ENCODE measurements around the gene ITGA2.

DNA sequence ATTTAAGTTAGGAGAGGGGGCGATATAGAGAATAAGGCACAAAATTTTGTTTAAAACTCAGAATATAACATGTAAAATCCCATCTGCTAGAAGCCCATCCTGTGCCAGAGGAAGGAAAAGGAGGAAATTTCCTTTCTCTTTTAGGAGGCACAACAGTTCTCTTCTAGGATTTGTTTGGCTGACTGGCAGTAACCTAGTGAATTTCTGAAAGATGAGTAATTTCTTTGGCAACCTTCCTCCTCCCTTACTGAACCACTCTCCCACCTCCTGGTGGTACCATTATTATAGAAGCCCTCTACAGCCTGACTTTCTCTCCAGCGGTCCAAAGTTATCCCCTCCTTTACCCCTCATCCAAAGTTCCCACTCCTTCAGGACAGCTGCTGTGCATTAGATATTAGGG, 102.1 kb downstream of the ITGA2 start:
- no peak for TF ChIP-seq POLR2A (IDR thresholded peaks at IDR 0.05)
- TF ChIP-seq, protein P1, sequence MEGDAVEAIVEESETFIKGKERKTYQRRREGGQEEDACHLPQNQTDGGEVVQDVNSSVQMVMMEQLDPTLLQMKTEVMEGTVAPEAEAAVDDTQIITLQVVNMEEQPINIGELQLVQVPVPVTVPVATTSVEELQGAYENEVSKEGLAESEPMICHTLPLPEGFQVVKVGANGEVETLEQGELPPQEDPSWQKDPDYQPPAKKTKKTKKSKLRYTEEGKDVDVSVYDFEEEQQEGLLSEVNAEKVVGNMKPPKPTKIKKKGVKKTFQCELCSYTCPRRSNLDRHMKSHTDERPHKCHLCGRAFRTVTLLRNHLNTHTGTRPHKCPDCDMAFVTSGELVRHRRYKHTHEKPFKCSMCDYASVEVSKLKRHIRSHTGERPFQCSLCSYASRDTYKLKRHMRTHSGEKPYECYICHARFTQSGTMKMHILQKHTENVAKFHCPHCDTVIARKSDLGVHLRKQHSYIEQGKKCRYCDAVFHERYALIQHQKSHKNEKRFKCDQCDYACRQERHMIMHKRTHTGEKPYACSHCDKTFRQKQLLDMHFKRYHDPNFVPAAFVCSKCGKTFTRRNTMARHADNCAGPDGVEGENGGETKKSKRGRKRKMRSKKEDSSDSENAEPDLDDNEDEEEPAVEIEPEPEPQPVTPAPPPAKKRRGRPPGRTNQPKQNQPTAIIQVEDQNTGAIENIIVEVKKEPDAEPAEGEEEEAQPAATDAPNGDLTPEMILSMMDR (IDR thresholded peaks at IDR 0.05), result no peak

Data from prostate gland (tissue), 2 donors.